GM19438 (cell line): ENCODE results near the gene NFATC2.
A peak's percentile ranks its signal among the peaks of the same experiment; 100 is the strongest.
"Not testable (repeated sequence)": the region's sequence is repeated elsewhere in the genome, so short reads cannot be mapped to it uniquely, and the experiment has no call there.

Experiments
- ATAC-seq: cut with Tn5 transposase; IDR thresholded peaks from one replicate; pipeline ENCODE4 v1.9.1; 2021; ENCODE audit warnings: low read depth; ENCODE audit not compliant: unreplicated experiment

Gene NFATC2

DNA sequence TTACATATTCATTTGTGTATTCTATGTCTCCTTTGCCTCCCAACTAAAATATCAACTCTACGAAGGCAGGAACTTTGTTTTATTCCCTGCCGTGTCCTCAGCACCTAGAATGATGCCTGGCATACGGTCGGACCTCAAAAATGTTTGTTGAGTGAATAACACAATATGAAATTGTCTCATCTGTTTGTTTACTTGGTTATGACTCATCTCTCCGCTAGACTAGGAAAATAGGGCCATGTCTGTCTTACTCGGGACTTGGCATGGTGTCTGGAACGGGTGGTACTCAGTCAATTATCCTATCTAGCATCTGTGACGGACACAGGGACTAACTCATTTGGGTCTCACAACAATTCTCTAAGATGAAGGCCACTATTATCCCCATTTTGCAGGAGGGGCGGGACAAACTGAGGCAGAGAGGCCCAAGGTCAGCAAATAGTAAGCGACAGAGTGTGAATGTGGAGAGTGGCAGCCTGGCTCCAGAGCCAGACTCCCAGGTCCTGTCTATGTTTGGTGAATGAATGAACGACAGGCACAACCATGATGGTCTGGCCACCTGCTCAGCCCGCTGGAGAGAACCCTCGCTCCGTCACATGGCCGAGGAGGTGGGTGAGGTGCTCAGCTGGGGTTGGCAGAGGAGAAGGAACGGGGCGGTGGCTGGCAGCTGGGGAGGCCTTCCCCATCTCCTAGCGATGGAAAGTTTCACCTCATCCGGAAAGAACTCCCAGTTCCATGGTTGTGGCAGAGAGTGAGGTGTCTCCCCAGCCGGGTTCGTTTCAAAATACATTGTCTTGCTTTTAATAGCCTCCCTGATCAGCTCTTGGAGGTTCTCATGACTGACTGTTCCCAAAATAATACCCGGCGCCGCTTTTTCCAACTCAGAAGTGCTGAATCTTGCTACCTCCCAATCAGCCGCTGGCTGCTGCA is 27.6 kb upstream of the NFATC2 start:
- ATAC-seq: no peak

DNA sequence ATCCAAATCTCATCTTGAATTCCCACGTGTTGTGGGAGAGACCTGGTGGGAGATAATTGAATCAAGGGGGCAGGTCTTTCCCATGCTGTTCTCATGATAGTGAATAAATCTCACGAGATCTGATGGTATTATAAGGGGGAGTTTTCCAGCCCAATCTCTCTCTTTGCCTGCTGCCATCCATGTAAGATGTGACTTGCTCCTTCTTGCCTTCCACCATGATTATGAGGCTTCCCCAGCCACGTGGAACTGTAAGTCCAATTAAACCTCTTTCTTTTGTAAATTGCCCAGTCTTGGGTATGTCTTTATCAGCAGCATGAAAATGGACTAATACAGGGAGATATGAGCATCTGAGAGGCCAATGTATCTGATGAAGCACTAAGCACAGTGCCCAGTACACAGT is 26.0 kb upstream of the NFATC2 start:
- not testable (repeated sequence) for ATAC-seq

DNA sequence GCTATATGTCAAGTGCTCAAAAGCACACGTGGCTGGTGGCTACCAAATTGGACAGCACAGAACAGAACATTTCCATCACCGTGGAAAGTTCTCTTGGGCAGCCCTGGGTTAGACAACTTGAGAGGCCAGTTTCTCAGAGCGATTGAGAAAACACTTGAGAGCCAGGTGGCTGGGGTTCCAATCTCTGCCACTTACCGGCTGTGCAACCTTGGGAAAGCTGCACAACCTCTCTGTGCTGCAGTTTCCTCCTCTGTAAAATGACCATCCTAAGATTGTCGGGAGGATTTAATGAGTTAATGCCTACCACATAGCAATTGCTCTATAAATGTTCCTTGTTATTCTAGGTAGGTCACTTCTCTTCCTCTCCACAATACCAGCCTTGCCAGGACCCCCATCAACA is 25.1 kb upstream of the NFATC2 start:
- ATAC-seq: no peak

DNA sequence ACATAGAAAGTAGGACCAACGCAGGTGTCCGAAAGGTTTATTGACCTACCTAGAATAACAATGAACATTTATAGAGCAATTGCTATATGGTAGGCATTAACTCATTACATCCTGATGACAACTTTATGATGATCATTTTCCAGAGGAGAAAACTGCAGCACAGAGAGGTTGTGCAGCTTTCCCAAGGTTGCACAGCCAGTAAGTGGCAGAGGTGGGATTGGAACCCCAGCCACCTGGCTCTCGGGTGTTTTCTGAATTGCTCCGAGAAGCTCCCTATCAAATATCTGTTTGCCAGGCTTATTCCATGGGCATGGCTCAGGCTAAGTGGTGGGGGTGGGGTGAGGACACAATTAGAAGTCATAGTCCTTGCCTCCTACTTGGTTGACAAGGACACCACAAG is 24.1 kb upstream of the NFATC2 start:
- no peak for ATAC-seq

DNA sequence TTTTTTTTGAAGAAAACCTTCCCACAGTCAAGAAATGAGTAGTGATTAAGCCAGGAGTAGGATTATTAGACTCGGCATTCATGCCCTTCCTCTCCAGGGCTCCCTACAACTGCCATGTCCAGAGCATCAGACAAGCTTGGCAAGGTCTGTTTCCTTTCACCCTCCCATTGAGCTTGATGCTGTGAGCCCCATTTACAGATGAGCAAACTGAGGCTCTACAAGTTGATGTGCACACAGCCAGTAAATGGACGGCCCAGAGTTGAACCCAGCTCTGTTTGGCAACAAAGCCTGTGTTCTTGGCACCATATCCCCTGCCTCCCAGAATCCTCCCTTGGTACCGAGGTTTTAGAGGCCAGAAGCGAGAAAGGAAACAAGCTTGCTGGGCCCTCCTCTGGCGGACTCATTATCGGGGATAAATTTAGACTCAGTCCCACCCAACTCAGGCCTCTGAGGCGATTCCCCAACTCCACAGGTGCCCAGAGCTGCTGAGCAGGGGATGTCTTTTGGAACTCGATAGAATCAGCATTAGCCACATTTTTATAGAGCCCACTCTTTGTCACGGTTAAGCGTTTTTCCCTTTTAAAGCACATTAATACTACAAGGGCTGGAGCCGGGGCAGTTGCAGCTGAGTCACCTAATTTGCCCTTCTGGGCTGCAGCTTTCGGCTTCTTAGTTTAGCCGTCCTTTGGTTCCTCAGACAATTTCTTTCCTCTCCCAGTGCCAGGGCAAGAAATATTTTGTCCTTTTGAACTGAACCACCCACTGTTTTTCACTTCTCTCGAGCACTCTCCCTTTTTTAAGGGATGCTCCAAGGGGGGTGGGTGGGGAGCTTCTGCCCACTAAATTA is 23.0 kb upstream of the NFATC2 start:
- no peak for ATAC-seq

DNA sequence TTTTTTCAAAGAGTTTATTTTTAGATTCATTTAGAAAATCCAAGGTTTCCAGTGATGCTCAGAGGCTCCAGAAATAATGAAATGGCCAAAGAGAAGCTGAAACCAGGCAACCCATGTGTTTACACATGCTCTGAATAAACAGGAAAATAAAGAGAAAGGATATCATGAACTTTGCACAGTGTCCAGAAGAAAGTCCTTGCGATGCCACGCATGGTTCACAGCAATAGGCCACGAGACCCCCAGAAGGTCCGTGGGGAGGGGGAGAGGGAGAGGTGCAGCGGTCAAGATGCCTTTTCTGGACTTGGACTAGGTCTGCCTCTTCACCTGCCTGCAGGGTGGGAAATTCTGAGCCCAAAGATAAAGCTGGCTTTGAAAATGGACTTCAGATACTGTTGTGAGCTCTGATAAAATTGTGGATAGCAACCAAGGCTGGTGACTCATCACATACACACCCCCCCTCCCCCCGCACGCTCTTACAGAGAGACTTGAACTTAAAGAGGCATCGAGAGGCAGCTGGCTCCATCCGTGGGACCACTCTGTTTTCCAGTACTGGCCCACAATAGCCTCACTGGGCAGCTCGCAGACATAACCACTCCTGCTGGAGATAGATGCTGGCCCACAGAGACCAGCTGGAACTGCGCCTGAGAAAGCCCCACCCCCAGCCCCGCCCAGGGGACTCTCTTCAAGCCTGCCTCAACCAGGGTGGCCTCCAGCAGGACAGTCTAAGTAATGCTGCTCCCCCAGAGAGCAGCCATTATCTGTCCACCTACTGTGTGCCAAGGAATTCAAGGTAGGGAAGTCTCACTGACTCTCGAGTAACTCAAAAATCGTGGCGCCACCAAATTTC is 21.2 kb upstream of the NFATC2 start:
- no peak for ATAC-seq

DNA sequence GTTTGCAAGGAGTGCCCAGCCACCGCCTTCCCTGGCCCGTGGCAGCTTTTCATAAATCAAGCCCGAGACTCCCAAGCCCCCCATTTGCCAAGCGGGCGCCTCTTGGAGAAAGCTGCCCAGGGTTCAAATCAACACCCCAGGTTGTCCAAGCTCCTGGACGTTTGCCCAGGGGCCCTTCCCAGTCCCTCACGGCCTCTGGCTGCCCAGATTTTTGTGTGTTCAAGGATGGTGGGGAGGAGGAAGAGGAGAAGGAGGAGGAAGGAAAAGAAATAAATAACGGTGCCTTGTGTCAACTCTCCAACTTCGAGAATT is 20.6 kb upstream of the NFATC2 start:
- ATAC-seq: no peak

DNA sequence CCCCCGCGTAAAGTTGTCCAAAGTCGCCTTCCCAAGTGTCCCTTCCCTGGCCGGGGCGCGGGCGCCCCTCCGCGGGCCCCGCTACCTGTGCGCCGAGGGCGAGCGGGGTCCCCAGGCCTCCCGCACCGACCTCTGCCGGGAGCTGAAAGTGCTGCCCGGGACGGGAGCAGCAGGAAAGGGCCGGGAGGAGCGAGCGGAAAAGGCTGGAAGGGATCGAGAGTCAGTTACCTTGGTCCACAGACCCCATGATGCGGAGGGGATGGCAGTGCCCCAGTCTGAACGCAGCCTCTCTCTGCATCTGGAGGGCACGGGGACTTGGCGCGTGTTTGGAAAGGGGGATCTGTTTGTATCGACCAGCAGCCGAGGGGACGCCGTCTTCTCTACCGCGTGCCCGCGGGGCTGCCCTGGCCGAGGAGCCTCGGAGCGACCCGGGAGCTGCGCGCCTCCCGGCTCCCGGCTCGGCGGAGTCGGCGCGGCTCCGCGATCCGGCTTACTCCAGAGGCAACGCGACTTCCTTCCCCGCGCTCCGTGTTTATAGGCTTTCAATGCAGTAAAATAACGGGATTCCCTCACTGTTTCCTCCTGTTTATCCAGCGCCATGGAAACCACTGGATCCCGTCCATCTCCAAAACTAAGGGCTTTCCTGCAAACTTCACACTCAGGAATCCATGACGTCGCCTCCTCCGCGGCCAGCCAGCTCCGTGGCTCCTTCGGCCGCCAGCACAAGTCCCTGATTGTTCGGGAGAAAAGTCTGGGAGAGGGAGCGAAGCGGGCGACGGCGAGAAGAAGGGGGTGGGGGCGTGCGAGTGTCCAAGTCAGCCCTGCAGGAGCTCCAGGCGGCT is 20.0 kb upstream of the NFATC2 start:
- ATAC-seq: no peak

DNA sequence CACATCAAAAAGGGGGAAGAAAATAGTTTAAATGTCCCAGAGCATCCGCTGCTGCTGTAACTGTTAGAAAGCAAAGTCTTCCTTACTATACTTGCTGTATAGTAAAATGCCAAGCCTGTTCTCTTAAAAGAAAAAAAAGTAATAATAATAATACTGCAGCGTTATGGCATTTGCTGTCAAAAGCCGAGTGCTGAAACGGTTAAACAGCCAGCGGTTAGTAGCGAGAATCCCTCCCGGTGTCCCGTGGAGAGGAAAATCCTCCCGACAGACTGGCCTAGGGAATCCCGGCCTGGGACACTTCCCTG is 19.5 kb upstream of the NFATC2 start:
- no peak for ATAC-seq

DNA sequence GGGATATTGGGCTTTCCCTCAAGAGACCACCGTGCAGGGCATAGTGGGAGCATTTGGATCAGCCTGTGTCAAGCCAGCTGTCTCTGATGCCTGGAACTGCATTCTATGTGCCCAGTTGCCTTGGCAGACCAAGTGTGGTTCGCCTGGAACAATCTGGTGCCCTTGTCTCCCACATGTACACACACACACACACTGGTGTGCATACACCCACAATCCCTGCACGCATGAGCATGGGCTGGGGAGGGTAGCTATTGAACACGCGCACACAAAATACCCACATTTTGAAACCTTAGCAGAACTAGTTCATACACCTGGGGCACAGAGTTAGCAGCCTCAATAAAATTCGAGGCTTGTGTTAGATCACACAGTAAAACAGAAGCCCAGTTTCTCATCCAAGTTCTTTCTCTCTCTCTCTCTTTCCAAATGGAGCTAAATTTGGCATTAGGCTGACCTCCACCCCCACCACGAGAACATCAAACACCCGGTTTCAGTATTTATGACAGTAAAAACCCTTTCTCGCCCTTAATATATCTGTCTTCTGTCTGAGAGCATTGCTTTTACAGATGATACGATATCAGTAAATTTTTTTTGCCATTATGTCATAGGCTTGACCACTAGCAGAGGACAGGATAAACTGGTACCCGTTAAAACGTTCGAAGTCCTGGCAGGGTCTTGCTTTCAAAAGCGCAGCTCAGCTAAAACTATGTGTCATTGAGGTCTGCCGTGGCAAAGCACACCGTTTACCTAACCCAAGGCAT is 18.2 kb upstream of the NFATC2 start:
- no peak for ATAC-seq

DNA sequence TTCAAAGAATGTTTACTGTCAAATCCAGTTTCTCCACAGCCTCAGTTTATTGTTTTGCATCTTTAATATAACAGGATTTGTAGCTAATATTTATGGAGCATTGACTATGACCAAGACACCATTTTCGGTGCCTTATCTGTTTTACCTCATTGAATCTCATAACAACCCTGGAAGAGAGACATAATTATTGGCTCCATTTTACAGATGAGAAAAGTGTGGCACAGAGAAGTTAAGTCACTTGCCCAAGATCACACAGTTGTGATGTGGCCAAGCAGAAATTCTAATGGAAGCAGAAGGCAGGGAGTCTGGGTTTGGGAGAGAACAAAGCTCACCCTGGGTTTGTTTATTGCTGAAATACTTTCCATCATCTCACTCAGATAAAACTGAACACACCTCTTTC is 17.5 kb upstream of the NFATC2 start:
- ATAC-seq: no peak

DNA sequence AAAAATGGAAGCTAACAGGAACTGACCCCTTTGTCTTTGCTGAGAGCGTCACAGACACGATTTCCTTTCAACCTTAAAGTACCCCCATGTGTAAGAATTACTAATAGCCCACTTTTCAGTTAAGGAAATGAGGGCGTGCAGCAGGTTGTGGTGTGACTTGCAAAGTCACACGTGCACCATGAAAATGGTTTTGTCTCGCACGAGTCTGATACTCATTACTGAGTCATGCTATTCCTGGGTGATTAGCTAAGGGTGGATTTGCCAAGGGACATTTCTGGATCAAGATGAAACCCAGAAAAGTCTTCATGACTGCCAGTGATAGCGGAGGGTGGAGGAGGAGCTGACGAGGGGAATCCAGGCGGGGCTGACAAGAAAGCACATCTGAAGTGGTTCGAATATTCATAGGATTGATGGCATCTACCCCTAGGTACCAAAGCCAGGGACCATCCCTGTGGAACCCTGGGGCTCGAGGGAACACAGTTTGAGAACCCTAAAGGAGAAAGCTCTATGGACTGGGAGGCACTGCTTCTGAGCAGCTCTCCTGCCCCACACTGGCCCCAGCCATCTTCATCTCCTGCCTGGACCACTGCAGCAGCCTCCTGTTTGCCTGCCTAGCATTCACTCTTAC is 12.1 kb upstream of the NFATC2 start:
- no peak for ATAC-seq

DNA sequence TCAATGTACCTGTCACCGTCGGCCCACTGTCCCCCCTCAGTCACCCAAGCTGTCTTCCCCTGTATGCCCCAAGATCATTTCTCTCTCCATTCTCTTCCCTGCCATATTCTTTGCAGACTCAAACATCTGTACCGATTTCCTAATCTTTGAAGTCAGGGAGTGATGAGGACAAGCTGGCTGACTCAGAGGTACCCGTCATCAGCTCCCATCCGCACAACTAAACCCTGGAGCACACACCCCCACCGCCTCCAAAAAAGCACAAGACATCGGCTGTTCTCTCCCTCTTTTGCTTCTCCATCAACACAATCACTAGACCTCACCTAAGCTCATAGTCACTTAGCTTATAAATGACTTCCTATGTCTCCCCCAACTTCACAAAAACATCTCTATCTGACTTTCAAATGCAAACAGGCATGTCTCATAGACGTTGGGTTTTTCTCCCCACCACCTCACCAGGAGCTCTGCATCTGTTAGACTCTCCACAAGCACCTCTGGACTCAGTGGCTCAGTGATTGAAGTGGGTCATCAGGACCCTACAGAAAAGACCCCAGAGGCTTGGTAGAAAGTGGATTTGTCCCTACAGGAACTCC is 11.5 kb upstream of the NFATC2 start:
- ATAC-seq: no peak

DNA sequence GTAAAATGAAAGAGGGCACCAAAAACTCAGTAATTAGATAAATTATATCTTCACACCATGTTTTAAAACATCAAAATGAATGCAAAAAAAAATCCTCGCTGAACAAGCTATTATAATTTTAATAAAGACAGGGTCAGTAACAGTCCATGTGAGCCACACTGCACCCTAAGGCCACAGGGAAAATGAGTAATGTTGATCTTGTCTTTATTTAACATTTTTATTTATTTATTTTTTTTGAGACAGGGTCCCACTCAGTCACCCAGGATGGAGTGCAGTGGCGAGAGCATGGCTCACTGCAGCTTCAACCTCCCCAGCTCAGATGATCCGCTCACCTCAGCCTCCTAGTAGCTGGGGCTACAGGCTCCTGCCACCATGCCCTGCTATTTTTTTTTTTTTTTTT is 8.7 kb upstream of the NFATC2 start:
- no peak for ATAC-seq

DNA sequence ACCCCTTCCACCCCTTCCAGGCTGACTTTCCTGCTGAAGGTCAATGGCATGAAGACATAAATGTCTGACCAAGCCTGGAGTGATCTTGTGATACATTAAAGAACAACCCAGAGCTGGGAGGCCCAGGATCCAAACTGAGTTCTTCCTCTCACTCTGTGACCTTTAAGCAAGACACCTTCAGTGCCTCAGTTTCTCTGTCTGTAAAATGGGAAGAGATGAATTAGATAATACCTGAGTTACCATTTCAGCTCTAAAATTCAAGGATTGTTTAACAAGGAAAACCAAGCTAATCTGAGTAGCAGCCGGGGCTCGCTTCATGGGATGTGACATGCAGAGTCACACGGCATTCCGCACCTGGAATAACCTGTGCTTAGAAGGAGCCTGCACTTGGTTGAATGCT is 7.0 kb upstream of the NFATC2 start:
- no peak for ATAC-seq

DNA sequence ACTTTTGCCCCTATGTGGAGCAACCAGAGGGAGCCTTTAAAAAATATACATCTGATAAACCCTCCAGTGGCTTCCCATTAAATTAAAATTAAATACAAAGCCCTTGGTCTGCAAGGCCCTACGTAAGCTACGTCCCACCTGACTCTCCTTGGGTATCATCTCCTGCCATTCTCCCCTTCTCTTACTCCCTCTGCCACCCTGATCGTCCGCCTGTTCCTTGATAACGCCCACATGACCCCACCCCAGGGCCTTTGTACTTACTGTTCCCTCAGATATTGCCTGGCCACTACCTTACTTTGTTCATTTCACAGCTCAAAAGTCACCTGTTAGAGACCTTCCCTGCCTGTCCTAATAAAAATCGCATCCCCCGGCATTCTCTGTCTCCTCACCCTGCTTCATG is 5.4 kb upstream of the NFATC2 start:
- no peak for ATAC-seq

DNA sequence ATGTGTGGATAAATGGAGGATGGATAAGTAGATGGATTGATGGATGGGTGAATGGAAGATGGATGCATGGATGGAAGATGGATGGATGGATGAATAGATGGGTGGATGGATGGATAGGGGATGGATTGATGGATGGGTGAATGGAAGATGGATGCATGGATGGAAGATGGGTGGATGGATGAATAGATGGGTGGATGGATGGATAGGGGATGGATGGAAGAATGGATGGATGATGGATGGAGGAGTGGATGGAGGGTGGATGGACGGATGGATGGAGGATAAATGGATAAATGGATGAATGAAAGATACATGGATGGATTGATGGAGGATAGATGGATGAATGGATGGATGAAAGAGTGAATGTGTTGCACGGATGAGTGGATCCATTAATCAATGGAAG is 3.0 kb upstream of the NFATC2 start:
- no peak for ATAC-seq

DNA sequence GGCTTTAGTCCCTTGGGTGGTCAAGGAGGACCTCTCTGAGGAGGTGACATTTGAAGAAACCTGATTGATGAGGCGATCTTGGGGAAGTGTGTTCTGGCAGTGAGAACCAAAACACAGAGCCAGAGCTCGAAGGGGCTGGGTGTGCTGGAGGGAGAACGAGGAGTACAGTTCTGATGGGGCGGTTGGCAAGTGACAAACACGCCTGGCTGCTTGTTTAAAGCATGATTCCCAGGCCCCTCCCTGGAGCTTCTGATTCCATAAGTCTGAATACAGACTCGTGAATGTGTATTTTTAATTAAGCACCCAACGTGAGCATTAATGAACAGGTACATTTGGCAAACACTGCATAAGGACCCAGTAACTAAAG is 886 bp upstream of the NFATC2 start:
- ATAC-seq: no peak

DNA sequence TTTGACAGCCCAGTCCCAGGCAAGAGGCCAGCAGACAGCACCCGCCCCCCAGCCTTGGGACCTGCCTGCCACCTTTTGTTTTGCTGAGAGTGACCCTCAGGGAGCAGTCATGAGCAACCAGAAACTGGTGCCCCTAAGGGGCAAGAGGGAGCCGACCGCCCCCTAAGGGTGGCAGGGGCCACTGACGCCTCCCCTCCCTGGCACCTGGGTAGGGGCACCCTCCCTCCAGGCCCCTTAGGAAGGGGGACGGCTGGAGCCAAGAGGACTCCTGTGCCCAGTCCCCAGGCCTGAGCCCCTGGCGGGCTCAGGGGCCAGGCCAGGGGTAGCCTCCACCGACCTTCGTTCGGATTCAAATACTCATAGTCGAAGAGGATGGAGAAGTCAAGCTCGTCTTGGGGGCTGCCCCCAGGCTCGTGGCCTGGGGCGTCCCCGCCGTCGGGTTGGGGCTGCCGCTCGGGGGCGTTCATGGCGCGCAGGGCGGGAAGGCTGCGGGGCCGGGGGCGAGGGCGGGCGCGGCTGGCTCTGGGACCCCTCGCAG is 417 bp downstream of the NFATC2 start:
- ATAC-seq: peak; percentile 53
